Measurements from ENCODE around the gene CST4. TPM values are rescaled to one million over a fixed set of nuclear protein-coding genes. Genes with fewer than 3 reads are reported as not detected.

Gene CST4
- total and polyA plus RNA-seq, 2 donors from 2014 or later: not detected

GRCh38 chr20:23669866-23670265, 19.0 kb downstream of the CST4 start:
- Histone ChIP-seq H3K9me3 (ENCODE audit: control insufficient read depth in 2 of 3, insufficient read depth in 1 of 3, low read length in 3 of 3) (no peaks in the 10 kb centered on the region), H3K36me3 (ENCODE audit: control insufficient read depth in 2 of 3, insufficient read depth in 3 of 3, low read length in 3 of 3) (no peaks in the 10 kb centered on the region), H3K9ac (ENCODE audit: low read length in 3 of 3) (no peak overlapping the region), H3K4me3 (ENCODE audit: low read length in 3 of 3) (no peak overlapping the region), H3K4me1 (ENCODE audit: control insufficient read depth in 2 of 3, insufficient read depth in 2 of 3, low read depth in 1 of 3, low read length in 3 of 3) (no peaks in the 10 kb centered on the region), H3K27ac (ENCODE audit: low read depth in 2 of 2, low read length in 2 of 2) (no peak overlapping the region), H3K27me3 (ENCODE audit: control insufficient read depth, insufficient read depth, low read length) (no peaks in the 10 kb centered on the region)
- DNase-seq: no peak
- intact Hi-C loops (cut with DNase I): no loop called here
- TF ChIP-seq, protein P1, sequence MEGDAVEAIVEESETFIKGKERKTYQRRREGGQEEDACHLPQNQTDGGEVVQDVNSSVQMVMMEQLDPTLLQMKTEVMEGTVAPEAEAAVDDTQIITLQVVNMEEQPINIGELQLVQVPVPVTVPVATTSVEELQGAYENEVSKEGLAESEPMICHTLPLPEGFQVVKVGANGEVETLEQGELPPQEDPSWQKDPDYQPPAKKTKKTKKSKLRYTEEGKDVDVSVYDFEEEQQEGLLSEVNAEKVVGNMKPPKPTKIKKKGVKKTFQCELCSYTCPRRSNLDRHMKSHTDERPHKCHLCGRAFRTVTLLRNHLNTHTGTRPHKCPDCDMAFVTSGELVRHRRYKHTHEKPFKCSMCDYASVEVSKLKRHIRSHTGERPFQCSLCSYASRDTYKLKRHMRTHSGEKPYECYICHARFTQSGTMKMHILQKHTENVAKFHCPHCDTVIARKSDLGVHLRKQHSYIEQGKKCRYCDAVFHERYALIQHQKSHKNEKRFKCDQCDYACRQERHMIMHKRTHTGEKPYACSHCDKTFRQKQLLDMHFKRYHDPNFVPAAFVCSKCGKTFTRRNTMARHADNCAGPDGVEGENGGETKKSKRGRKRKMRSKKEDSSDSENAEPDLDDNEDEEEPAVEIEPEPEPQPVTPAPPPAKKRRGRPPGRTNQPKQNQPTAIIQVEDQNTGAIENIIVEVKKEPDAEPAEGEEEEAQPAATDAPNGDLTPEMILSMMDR (IDR thresholded peaks at IDR 0.05; ENCODE audit: borderline replicate concordance, extremely low read depth, insufficient read depth): no peak
- no peak for FAIRE-seq

DNA sequence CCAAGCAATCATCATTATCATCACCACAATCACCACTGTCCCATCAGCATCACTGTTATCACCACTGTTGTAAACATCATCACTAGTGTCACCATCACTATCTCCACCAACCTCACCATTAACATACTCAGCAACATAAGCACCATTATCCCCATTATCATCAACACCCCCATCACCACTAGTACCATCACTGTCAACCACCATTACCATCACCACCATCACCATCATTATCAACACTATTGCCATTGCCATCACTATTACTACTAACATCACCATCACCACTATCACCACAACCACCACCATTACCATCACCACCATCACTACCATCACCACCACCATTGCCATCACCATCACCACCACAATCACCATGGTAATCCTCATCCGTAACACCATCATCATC, 19.5 kb downstream of the CST4 start:
- Histone ChIP-seq H3K4me1 (ENCODE audit: control insufficient read depth in 2 of 3, insufficient read depth in 2 of 3, low read depth in 1 of 3, low read length in 3 of 3) (no peaks in the 10 kb centered on the region), H3K9ac (ENCODE audit: low read length in 3 of 3) (no peak overlapping the region), H3K4me3 (ENCODE audit: low read length in 3 of 3) (no peak overlapping the region), H3K27me3 (ENCODE audit: control insufficient read depth, insufficient read depth, low read length) (no peaks in the 10 kb centered on the region), H3K9me3 (ENCODE audit: control insufficient read depth in 2 of 3, insufficient read depth in 1 of 3, low read length in 3 of 3) (no peaks in the 10 kb centered on the region), H3K27ac (ENCODE audit: low read depth in 2 of 2, low read length in 2 of 2) (no peak overlapping the region), H3K36me3 (ENCODE audit: control insufficient read depth in 2 of 3, insufficient read depth in 3 of 3, low read length in 3 of 3) (no peaks in the 10 kb centered on the region)
- TF ChIP-seq, protein P1 (IDR thresholded peaks at IDR 0.05; ENCODE audit: borderline replicate concordance, extremely low read depth, insufficient read depth): no peak
- DNase-seq (no peak), FAIRE-seq (no peak)
- intact Hi-C loops (cut with DNase I): no loop called here

- Histone ChIP-seq H3K4me3 (ENCODE audit: low read length in 3 of 3) (no peak overlapping the region), H3K36me3 (ENCODE audit: control insufficient read depth in 2 of 3, insufficient read depth in 3 of 3, low read length in 3 of 3) (no peaks in the 10 kb centered on the region), H3K4me1 (ENCODE audit: control insufficient read depth in 2 of 3, insufficient read depth in 2 of 3, low read depth in 1 of 3, low read length in 3 of 3) (no peaks in the 10 kb centered on the region), H3K27ac (ENCODE audit: low read depth in 2 of 2, low read length in 2 of 2) (no peak overlapping the region), H3K9me3 (ENCODE audit: control insufficient read depth in 2 of 3, insufficient read depth in 1 of 3, low read length in 3 of 3) (no peaks in the 10 kb centered on the region), H3K9ac (ENCODE audit: low read length in 3 of 3) (no peak overlapping the region), H3K27me3 (ENCODE audit: control insufficient read depth, insufficient read depth, low read length) (no peaks in the 10 kb centered on the region)
- no peak for FAIRE-seq
- intact Hi-C loops (cut with DNase I): no loop called here
- peak in 4 of 5 donors; percentile 65 to 74 (median 71) for DNase-seq
- TF ChIP-seq, protein P1 (IDR thresholded peaks at IDR 0.05; ENCODE audit: borderline replicate concordance, extremely low read depth, insufficient read depth): peak; percentile 68
Observed at GRCh38 chr20:23668477-23668951, 20.3 kb downstream of the CST4 start.

GRCh38 chr20:23667666-23668065, 21.2 kb downstream of the CST4 start:
- no peaks in the 10 kb centered on the region for H3K4me1 ChIP-seq (ENCODE audit: control insufficient read depth in 2 of 3, insufficient read depth in 2 of 3, low read depth in 1 of 3, low read length in 3 of 3)
- TF ChIP-seq, protein P1 (IDR thresholded peaks at IDR 0.05; ENCODE audit: borderline replicate concordance, extremely low read depth, insufficient read depth): no peak
- H3K4me3 ChIP-seq (ENCODE audit: low read length in 3 of 3): no peak overlapping the region
- no peak overlapping the region for H3K9ac ChIP-seq (ENCODE audit: low read length in 3 of 3)
- FAIRE-seq: no peak
- DNase-seq: no peak
- no peaks in the 10 kb centered on the region for H3K9me3 ChIP-seq (ENCODE audit: control insufficient read depth in 2 of 3, insufficient read depth in 1 of 3, low read length in 3 of 3)
- H3K36me3 ChIP-seq (ENCODE audit: control insufficient read depth in 2 of 3, insufficient read depth in 3 of 3, low read length in 3 of 3): no peaks in the 10 kb centered on the region
- no peak overlapping the region for H3K27ac ChIP-seq (ENCODE audit: low read depth in 2 of 2, low read length in 2 of 2)
- H3K27me3 ChIP-seq (ENCODE audit: control insufficient read depth, insufficient read depth, low read length): no peaks in the 10 kb centered on the region
- intact Hi-C loops (cut with DNase I): no loop called here
